ENCODE measurements around the gene PRRX2. TPM values are rescaled to one million over a fixed set of nuclear protein-coding genes. Genes with fewer than 3 reads are reported as not detected.

Gene PRRX2
- total and polyA plus RNA-seq, 7 experiments from 2014 or later: 1.1 TPM; not detected in 6

GRCh38 chr9:129665814-129666520 lies 520 bp downstream of the PRRX2 start:
- Mint-ChIP-seq H3K4me3 (peak overlapping the region in 9 of 10 donors; percentile 43 to 91 (median 67)), H3K27me3 (peaks cover 0 to 31% (median 17%) of the 10 kb centered on the region in 5 donors), H3K9me3 (no peaks in the 10 kb centered on the region), H3K36me3 (no peaks in the 10 kb centered on the region), H3K4me1 (peaks cover 0 to 8% (median 4%) of the 10 kb centered on the region in 7 donors), H3K27ac (peak overlapping the region in 1 of 9 donors; percentile 55)
- Histone ChIP-seq H3K27ac (ENCODE audit: low read depth, low read length) (no peak overlapping the region), H3K27me3 (ENCODE audit: control insufficient read depth in 2 of 2, insufficient read depth in 2 of 2, low read length in 2 of 2) (no peaks in the 10 kb centered on the region), H3K9me3 (ENCODE audit: control insufficient read depth in 2 of 3, low read length in 3 of 3) (no peaks in the 10 kb centered on the region), H3K4me3 (ENCODE audit: low read length) (no peak overlapping the region), H3K4me1 (ENCODE audit: control insufficient read depth in 2 of 2, insufficient read depth in 2 of 2, low read length in 2 of 2) (no peaks in the 10 kb centered on the region), H3K36me3 (ENCODE audit: control insufficient read depth in 2 of 3, insufficient read depth in 3 of 3, low read length in 3 of 3) (no peaks in the 10 kb centered on the region)
- DNase-seq (no peak), ATAC-seq (peak; percentile 28)
- intact Hi-C loops (cut with micrococcal nuclease): loop anchor here in 1 of 2 donors (2.0 kb wide), 1 partner anchor 23 kb away; the partner anchor contains the start of gene ASB6
- CTCF ChIA-PET: no interaction called here
- POLR2A ChIA-PET: no interaction called here

GRCh38 chr9:129666575-129666974 lies 1.1 kb downstream of the PRRX2 start:
- no peaks in the 10 kb centered on the region for H3K36me3 ChIP-seq (ENCODE audit: control insufficient read depth in 2 of 3, insufficient read depth in 3 of 3, low read length in 3 of 3)
- ChIA-PET CTCF (no interaction called here), POLR2A (no interaction called here)
- no peaks in the 10 kb centered on the region for H3K9me3 Mint-ChIP-seq
- no peaks in the 10 kb centered on the region for H3K27me3 ChIP-seq (ENCODE audit: control insufficient read depth in 2 of 2, insufficient read depth in 2 of 2, low read length in 2 of 2)
- DNase-seq (no peak), ATAC-seq (no peak)
- H3K27ac ChIP-seq (ENCODE audit: low read depth, low read length): no peak overlapping the region
- peaks cover 0 to 9% (median 4%) of the 10 kb centered on the region in 7 donors for H3K4me1 Mint-ChIP-seq
- peaks cover 0 to 30% (median 17%) of the 10 kb centered on the region in 5 donors for H3K27me3 Mint-ChIP-seq
- intact Hi-C loops (cut with micrococcal nuclease): no loop called here
- peak overlapping the region in 2 of 10 donors; percentile 65 to 67 for H3K4me3 Mint-ChIP-seq
- H3K36me3 Mint-ChIP-seq: no peaks in the 10 kb centered on the region
- peak overlapping the region in 1 of 9 donors; percentile 55 for H3K27ac Mint-ChIP-seq
- no peaks in the 10 kb centered on the region for H3K4me1 ChIP-seq (ENCODE audit: control insufficient read depth in 2 of 2, insufficient read depth in 2 of 2, low read length in 2 of 2)
- no peak overlapping the region for H3K4me3 ChIP-seq (ENCODE audit: low read length)
- H3K9me3 ChIP-seq (ENCODE audit: control insufficient read depth in 2 of 3, low read length in 3 of 3): no peaks in the 10 kb centered on the region

- Histone ChIP-seq H3K4me3 (ENCODE audit: low read length) (no peak overlapping the region), H3K36me3 (ENCODE audit: control insufficient read depth in 2 of 3, insufficient read depth in 3 of 3, low read length in 3 of 3) (no peaks in the 10 kb centered on the region), H3K27me3 (ENCODE audit: control insufficient read depth in 2 of 2, insufficient read depth in 2 of 2, low read length in 2 of 2) (no peaks in the 10 kb centered on the region), H3K4me1 (ENCODE audit: control insufficient read depth in 2 of 2, insufficient read depth in 2 of 2, low read length in 2 of 2) (no peaks in the 10 kb centered on the region), H3K9me3 (ENCODE audit: control insufficient read depth in 2 of 3, low read length in 3 of 3) (no peaks in the 10 kb centered on the region), H3K27ac (ENCODE audit: low read depth, low read length) (no peak overlapping the region)
- H3K9me3 Mint-ChIP-seq: no peaks in the 10 kb centered on the region
- ChIA-PET CTCF (no interaction called here), POLR2A (no interaction called here)
- no peak overlapping the region for H3K27ac Mint-ChIP-seq
- no peaks in the 10 kb centered on the region for H3K36me3 Mint-ChIP-seq
- DNase-seq: no peak
- peak overlapping the region in 2 of 10 donors; percentile 14 to 65 for H3K4me3 Mint-ChIP-seq
- peaks cover 0 to 27% (median 17%) of the 10 kb centered on the region in 5 donors for H3K27me3 Mint-ChIP-seq
- H3K4me1 Mint-ChIP-seq: peaks cover 0 to 11% (median 4%) of the 10 kb centered on the region in 7 donors
- intact Hi-C loops (cut with micrococcal nuclease): no loop called here
- no peak for ATAC-seq
Measured at GRCh38 chr9:129667378-129667777, 1.9 kb downstream of the PRRX2 start.

DNA sequence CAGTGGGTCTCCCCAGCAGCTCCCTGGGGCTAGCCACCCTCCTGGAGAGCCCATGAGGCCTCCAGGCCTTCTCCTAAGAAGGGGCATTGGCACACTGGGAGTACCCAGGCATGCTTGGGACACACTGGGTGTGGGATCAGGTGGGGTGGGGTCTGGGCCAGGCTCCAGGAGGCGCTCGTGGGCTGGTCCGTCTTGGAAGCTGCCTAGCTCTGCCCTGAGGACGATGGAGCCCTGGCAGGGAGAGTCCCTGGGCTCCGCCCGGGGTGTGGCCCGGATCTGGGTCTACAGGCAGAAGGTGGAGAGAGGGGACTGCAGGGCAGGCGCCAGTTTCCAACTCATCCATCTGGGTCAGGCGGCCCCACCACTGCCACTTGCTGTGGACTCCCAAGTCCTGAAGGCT lies 2.4 kb downstream of the PRRX2 start:
- Mint-ChIP-seq H3K27me3 (peaks cover 0 to 26% (median 17%) of the 10 kb centered on the region in 5 donors), H3K4me3 (no peak overlapping the region), H3K27ac (no peak overlapping the region), H3K36me3 (no peaks in the 10 kb centered on the region), H3K9me3 (no peaks in the 10 kb centered on the region), H3K4me1 (peaks cover 0 to 11% (median 4%) of the 10 kb centered on the region in 7 donors)
- Histone ChIP-seq H3K27me3 (ENCODE audit: control insufficient read depth in 2 of 2, insufficient read depth in 2 of 2, low read length in 2 of 2) (no peaks in the 10 kb centered on the region), H3K4me1 (ENCODE audit: control insufficient read depth in 2 of 2, insufficient read depth in 2 of 2, low read length in 2 of 2) (no peaks in the 10 kb centered on the region), H3K4me3 (ENCODE audit: low read length) (no peak overlapping the region), H3K9me3 (ENCODE audit: control insufficient read depth in 2 of 3, low read length in 3 of 3) (no peaks in the 10 kb centered on the region), H3K27ac (ENCODE audit: low read depth, low read length) (no peak overlapping the region), H3K36me3 (ENCODE audit: control insufficient read depth in 2 of 3, insufficient read depth in 3 of 3, low read length in 3 of 3) (no peaks in the 10 kb centered on the region)
- POLR2A ChIA-PET: no interaction called here
- CTCF ChIA-PET: no interaction called here
- intact Hi-C loops (cut with micrococcal nuclease): no loop called here
- DNase-seq (no peak), ATAC-seq (no peak)

DNA sequence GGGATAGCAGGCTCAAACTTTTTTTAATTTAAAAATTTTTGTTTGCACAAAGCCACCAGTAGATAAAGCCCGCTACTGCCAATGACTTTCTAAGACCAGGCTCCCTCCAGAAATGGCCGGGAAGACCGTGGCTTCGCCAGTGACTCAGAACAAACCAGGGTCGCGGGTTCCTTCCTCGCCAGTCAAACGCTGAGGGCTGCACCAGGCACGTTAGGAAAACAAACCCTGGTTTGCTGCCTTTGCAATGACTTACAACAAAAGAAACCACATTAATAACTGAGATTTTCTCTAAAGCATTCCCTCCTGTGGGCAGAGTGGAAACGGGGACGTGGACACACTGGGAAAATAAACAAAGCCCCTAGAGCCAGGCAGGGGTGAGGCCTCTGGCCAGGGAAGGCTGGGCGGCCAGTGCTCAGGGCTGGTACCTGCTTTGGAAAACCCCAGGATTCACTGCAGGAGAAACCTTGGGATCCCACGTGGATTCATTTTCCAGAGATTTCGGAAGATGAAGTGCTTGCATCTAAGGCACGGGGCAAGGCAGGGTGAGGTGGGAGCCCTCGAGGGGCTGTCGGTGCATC lies 3.8 kb downstream of the PRRX2 start:
- Mint-ChIP-seq H3K9me3 (no peaks in the 10 kb centered on the region), H3K4me3 (no peak overlapping the region), H3K4me1 (peaks cover 0 to 11% (median 4%) of the 10 kb centered on the region in 7 donors), H3K27me3 (peaks cover 0 to 26% (median 17%) of the 10 kb centered on the region in 5 donors), H3K36me3 (no peaks in the 10 kb centered on the region), H3K27ac (no peak overlapping the region)
- Histone ChIP-seq H3K27ac (ENCODE audit: low read depth, low read length) (no peak overlapping the region), H3K4me1 (ENCODE audit: control insufficient read depth in 2 of 2, insufficient read depth in 2 of 2, low read length in 2 of 2) (no peaks in the 10 kb centered on the region), H3K4me3 (ENCODE audit: low read length) (no peak overlapping the region), H3K27me3 (ENCODE audit: control insufficient read depth in 2 of 2, insufficient read depth in 2 of 2, low read length in 2 of 2) (no peaks in the 10 kb centered on the region), H3K36me3 (ENCODE audit: control insufficient read depth in 2 of 3, insufficient read depth in 3 of 3, low read length in 3 of 3) (no peaks in the 10 kb centered on the region), H3K9me3 (ENCODE audit: control insufficient read depth in 2 of 3, low read length in 3 of 3) (no peaks in the 10 kb centered on the region)
- no peak for DNase-seq
- no peak for ATAC-seq
- ChIA-PET POLR2A (no interaction called here), CTCF (no interaction called here)
- intact Hi-C loops (cut with micrococcal nuclease): no loop called here

DNA sequence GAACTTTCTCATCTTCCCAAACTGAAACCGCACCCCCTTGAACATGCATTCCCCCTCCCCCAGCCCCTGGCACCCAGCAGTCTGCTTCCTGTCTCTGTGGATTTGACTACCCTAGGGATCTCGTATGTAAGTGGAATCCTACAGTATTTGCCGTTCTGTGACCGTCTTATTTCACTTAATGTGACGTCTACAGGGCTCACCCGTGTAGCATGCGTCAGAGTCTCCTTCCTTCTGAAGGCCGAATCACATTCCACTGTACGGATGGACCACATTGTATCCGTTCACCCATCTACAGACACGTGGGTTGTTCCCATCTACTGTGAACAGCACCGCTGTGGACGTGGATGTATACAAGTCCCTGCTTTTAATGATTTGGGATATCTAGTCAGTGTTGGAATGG lies 4.5 kb downstream of the PRRX2 start:
- H3K9me3 ChIP-seq (ENCODE audit: control insufficient read depth in 2 of 3, low read length in 3 of 3): no peaks in the 10 kb centered on the region
- no peak overlapping the region for H3K27ac Mint-ChIP-seq
- H3K27me3 Mint-ChIP-seq: peaks cover 0 to 22% (median 17%) of the 10 kb centered on the region in 5 donors
- DNase-seq (no peak), ATAC-seq (no peak)
- H3K4me3 ChIP-seq (ENCODE audit: low read length): no peak overlapping the region
- peaks cover 0 to 7% (median under 1%) of the 10 kb centered on the region in 7 donors for H3K4me1 Mint-ChIP-seq
- intact Hi-C loops (cut with micrococcal nuclease): no loop called here
- no peaks in the 10 kb centered on the region for H3K36me3 ChIP-seq (ENCODE audit: control insufficient read depth in 2 of 3, insufficient read depth in 3 of 3, low read length in 3 of 3)
- POLR2A ChIA-PET: no interaction called here
- no peaks in the 10 kb centered on the region for H3K27me3 ChIP-seq (ENCODE audit: control insufficient read depth in 2 of 2, insufficient read depth in 2 of 2, low read length in 2 of 2)
- H3K27ac ChIP-seq (ENCODE audit: low read depth, low read length): no peak overlapping the region
- H3K4me3 Mint-ChIP-seq: no peak overlapping the region
- no peaks in the 10 kb centered on the region for H3K4me1 ChIP-seq (ENCODE audit: control insufficient read depth in 2 of 2, insufficient read depth in 2 of 2, low read length in 2 of 2)
- no peaks in the 10 kb centered on the region for H3K9me3 Mint-ChIP-seq
- no peaks in the 10 kb centered on the region for H3K36me3 Mint-ChIP-seq
- CTCF ChIA-PET: no interaction called here

- ChIA-PET POLR2A (no interaction called here), CTCF (interaction anchor here (0.5 kb wide), 1 partner anchor 888 kb away, joined by 5 read pairs; no protein-coding TSS in a partner anchor)
- H3K27me3 Mint-ChIP-seq: peaks cover 0 to 23% (median 15%) of the 10 kb centered on the region in 5 donors
- H3K9me3 ChIP-seq (ENCODE audit: control insufficient read depth in 2 of 3, low read length in 3 of 3): no peaks in the 10 kb centered on the region
- no peak overlapping the region for H3K27ac ChIP-seq (ENCODE audit: low read depth, low read length)
- no peak overlapping the region for H3K27ac Mint-ChIP-seq
- no peak overlapping the region for H3K4me3 ChIP-seq (ENCODE audit: low read length)
- H3K27me3 ChIP-seq (ENCODE audit: control insufficient read depth in 2 of 2, insufficient read depth in 2 of 2, low read length in 2 of 2): no peaks in the 10 kb centered on the region
- H3K4me3 Mint-ChIP-seq: no peak overlapping the region
- intact Hi-C loops (cut with micrococcal nuclease): no loop called here
- no peaks in the 10 kb centered on the region for H3K4me1 ChIP-seq (ENCODE audit: control insufficient read depth in 2 of 2, insufficient read depth in 2 of 2, low read length in 2 of 2)
- no peaks in the 10 kb centered on the region for H3K36me3 ChIP-seq (ENCODE audit: control insufficient read depth in 2 of 3, insufficient read depth in 3 of 3, low read length in 3 of 3)
- H3K36me3 Mint-ChIP-seq: no peaks in the 10 kb centered on the region
- ATAC-seq: no peak
- no peak for DNase-seq
- no peaks in the 10 kb centered on the region for H3K9me3 Mint-ChIP-seq
- H3K4me1 Mint-ChIP-seq: peaks cover 0 to 7% (median 0%) of the 10 kb centered on the region in 7 donors
Measured at GRCh38 chr9:129671065-129671464, 5.6 kb downstream of the PRRX2 start.
